ENCODE results near the gene DNM1.

DNA sequence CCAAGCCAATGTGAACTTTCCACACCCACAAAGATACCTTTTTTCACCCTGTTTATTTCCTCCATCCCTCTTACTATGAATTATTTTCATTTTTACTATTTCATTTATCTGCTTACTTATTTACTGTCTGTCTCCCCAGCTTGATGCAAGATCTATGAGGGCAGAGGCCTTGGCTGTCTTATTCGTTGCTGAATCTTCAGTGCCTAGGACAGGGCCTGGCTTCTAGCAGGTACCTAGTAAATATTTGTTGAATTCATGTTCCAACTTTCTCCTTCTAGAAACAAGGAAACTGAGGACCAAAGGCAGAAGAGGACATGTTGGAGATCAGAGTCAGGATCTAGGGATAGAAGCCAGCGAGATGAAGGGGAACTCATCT, 543 bp upstream of the DNM1 start:
- TF ChIP-seq, protein P1, sequence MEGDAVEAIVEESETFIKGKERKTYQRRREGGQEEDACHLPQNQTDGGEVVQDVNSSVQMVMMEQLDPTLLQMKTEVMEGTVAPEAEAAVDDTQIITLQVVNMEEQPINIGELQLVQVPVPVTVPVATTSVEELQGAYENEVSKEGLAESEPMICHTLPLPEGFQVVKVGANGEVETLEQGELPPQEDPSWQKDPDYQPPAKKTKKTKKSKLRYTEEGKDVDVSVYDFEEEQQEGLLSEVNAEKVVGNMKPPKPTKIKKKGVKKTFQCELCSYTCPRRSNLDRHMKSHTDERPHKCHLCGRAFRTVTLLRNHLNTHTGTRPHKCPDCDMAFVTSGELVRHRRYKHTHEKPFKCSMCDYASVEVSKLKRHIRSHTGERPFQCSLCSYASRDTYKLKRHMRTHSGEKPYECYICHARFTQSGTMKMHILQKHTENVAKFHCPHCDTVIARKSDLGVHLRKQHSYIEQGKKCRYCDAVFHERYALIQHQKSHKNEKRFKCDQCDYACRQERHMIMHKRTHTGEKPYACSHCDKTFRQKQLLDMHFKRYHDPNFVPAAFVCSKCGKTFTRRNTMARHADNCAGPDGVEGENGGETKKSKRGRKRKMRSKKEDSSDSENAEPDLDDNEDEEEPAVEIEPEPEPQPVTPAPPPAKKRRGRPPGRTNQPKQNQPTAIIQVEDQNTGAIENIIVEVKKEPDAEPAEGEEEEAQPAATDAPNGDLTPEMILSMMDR (conservative IDR thresholded peaks at IDR 0.05; ENCODE audit: low read length): no peak
- no peak for TF ChIP-seq EZH2phosphoT487 (IDR thresholded peaks at IDR 0.05; ENCODE audit: borderline replicate concordance, low read depth, low read length)
